ENCODE data around the gene TMEM178A.

The TMEM178A gene

DNA sequence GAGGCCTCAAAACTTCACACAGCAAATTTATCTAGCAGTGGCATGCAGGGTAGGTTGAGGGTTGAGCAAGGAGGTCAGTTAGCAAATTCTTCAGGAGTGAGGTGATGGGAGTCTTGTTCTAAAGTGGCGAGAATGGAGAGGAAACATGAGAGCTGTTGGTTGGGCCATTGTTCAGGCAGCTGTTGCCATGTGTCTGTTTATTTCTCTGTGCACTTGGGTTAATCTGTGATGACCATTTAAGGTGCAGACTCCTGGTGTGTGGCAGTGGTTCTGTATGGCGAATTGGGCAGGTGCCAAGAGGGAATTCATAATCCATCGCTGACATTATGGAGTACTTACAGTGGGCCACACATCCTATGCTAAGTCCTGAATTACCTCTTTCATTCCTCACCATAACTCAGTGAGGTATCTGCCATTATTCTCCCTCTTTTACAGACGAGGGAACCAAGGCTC is 30.4 kb downstream of the TMEM178A start:
- no peaks in the 10 kb centered on the region for H3K27me3 ChIP-seq (ENCODE audit: control insufficient read depth in 1 of 2, insufficient read depth in 2 of 2, low read length in 2 of 2)
- no peaks in the 10 kb centered on the region for H3K36me3 ChIP-seq (ENCODE audit: control insufficient read depth in 2 of 2, insufficient read depth in 2 of 2, low read length in 2 of 2)
- H3K4me1 ChIP-seq (ENCODE audit: control insufficient read depth, insufficient read depth, low read length): peaks cover 14% of the 10 kb centered on the region
- peak overlapping the region; percentile 37 for H3K27ac ChIP-seq (ENCODE audit: low read length)
- no peak overlapping the region for H3K4me3 ChIP-seq (ENCODE audit: low read length in 2 of 2)
- no peak overlapping the region for H3K9ac ChIP-seq (ENCODE audit: low read length in 2 of 2)
- H3K9me3 ChIP-seq (ENCODE audit: control insufficient read depth in 2 of 2, low read length in 2 of 2): peaks cover 0 to under 1% of the 10 kb centered on the region in 2 donors

DNA sequence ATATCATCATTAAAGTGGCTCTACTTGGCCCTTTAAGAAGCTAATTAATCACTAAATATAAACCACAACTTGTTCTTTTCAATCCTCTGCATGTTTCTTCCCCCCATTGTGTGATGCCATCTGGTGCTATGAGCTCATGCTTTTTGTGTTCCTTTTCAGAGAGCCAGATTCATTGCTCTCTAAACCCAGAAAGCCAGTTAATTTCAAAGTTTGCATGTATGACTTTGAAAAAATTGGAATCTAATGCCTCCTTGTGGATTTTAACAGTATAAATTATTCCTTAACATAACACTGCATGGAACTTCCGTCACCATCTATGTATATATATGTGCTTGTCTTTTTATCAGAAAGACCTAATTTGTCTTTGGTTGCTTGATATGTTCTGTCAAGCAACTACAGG is 31.1 kb downstream of the TMEM178A start:
- H3K4me3 ChIP-seq (ENCODE audit: low read length in 2 of 2): no peak overlapping the region
- H3K36me3 ChIP-seq (ENCODE audit: control insufficient read depth in 2 of 2, insufficient read depth in 2 of 2, low read length in 2 of 2): no peaks in the 10 kb centered on the region
- peaks cover 14% of the 10 kb centered on the region for H3K4me1 ChIP-seq (ENCODE audit: control insufficient read depth, insufficient read depth, low read length)
- peak overlapping the region; percentile 37 for H3K27ac ChIP-seq (ENCODE audit: low read length)
- H3K27me3 ChIP-seq (ENCODE audit: control insufficient read depth in 1 of 2, insufficient read depth in 2 of 2, low read length in 2 of 2): no peaks in the 10 kb centered on the region
- no peak overlapping the region for H3K9ac ChIP-seq (ENCODE audit: low read length in 2 of 2)
- peaks cover 0 to 5% of the 10 kb centered on the region in 2 donors for H3K9me3 ChIP-seq (ENCODE audit: control insufficient read depth in 2 of 2, low read length in 2 of 2)

DNA sequence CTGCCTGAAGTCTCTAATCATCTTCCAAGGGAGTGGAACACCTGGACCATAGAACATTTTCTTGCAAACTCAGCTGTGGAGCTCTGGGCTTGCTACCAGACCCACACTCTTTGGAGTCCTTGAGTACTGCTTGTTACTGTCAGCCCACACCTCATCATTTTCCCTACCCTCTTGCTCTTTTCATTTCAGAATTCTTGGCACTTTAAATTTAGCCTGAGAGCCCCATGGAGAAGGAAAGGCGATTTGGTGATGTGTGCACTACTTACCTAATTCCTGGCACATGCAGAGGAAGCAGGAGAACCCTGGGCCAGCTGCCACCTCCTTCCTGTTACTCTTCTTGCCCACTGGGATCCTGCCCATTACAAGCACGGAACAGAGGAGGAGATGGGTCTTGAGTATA is 31.7 kb downstream of the TMEM178A start:
- H3K36me3 ChIP-seq (ENCODE audit: control insufficient read depth in 2 of 2, insufficient read depth in 2 of 2, low read length in 2 of 2): no peaks in the 10 kb centered on the region
- no peak overlapping the region for H3K4me3 ChIP-seq (ENCODE audit: low read length in 2 of 2)
- H3K27ac ChIP-seq (ENCODE audit: low read length): peak overlapping the region; percentile 32
- H3K9ac ChIP-seq (ENCODE audit: low read length in 2 of 2): no peak overlapping the region
- H3K9me3 ChIP-seq (ENCODE audit: control insufficient read depth in 2 of 2, low read length in 2 of 2): peaks cover 3 to 5% of the 10 kb centered on the region in 2 donors
- H3K27me3 ChIP-seq (ENCODE audit: control insufficient read depth in 1 of 2, insufficient read depth in 2 of 2, low read length in 2 of 2): no peaks in the 10 kb centered on the region
- H3K4me1 ChIP-seq (ENCODE audit: control insufficient read depth, insufficient read depth, low read length): peaks cover 14% of the 10 kb centered on the region

DNA sequence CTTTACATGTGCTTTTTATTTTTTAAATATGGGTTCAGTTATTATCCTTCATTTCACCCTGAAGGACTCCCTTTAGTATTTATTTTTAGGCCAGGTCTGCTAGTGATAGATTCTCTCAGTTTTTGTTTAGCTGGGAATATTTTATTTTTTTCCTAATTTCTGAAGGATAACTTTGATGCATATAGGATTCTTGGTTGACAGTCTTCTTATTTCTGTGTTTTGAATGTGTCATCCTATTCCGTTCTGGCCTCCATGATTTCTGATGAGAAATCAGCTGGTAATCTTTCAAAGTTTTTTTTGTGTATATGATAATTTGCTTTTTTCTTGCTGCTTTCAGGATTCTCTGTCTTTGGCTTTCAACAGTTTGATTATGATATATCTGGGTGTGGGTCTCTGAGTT is 35.4 kb downstream of the TMEM178A start:
- no peak overlapping the region for H3K9ac ChIP-seq (ENCODE audit: low read length in 2 of 2)
- no peaks in the 10 kb centered on the region for H3K36me3 ChIP-seq (ENCODE audit: control insufficient read depth in 2 of 2, insufficient read depth in 2 of 2, low read length in 2 of 2)
- H3K4me1 ChIP-seq (ENCODE audit: control insufficient read depth, insufficient read depth, low read length): peaks cover 10% of the 10 kb centered on the region
- H3K4me3 ChIP-seq (ENCODE audit: low read length in 2 of 2): no peak overlapping the region
- no peak overlapping the region for H3K27ac ChIP-seq (ENCODE audit: low read length)
- H3K9me3 ChIP-seq (ENCODE audit: control insufficient read depth in 2 of 2, low read length in 2 of 2): peaks cover 3 to 5% of the 10 kb centered on the region in 2 donors
- no peaks in the 10 kb centered on the region for H3K27me3 ChIP-seq (ENCODE audit: control insufficient read depth in 1 of 2, insufficient read depth in 2 of 2, low read length in 2 of 2)

DNA sequence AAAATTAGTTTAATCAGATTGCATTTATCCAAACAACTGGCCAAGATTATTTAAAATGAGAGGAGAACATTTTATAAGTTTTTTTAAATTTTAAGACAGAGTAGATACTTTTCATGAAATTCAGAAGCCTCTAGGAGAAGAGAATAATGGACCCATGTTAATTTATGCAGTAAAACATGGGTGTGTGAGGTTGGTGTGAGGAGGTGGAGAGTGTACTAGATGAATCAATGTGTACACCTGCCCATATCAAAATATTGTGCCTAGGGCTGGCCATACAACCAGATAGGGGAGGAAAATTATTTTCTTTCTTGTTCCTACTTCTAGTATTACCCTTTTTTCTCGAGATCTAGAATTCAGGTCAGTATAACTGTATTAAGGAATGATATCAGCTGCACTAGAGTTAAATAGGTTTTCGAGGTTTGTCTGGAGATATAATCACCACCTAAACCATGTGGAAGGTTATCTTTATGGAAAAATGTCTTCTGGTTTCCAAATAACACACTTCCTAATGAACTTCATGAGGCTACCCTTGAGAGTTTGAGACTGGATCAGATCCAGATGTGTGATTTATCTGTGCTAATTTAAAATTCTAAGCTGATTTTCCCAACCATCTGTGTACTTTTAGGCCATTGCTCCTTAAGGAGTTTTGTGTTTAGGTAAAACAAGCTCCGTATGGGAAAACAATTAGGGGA is 37.6 kb downstream of the TMEM178A start:
- H3K27me3 ChIP-seq (ENCODE audit: control insufficient read depth in 1 of 2, insufficient read depth in 2 of 2, low read length in 2 of 2): no peaks in the 10 kb centered on the region

DNA sequence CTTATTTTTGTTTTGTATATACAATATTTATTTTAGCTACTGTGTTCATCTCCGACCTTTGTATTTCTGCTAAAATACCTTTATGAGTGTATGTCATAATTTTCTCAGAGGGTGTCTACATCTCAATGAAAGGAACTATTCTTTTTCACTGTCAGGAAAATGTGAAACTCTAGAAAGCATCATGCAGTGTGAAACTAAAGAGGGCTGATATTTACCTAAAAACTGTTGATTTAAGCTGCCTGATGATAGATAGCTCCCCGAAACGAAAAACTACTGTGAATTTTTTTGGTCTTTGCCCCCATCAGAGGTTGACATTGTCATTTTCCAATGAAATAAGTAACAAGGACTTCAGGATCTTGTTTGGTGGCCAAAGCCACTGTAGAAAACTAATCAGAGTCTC is 38.8 kb downstream of the TMEM178A start:
- H3K27ac ChIP-seq (ENCODE audit: low read length): no peak overlapping the region
- no peaks in the 10 kb centered on the region for H3K27me3 ChIP-seq (ENCODE audit: control insufficient read depth in 1 of 2, insufficient read depth in 2 of 2, low read length in 2 of 2)
- no peak overlapping the region for H3K9ac ChIP-seq (ENCODE audit: low read length in 2 of 2)
- H3K36me3 ChIP-seq (ENCODE audit: control insufficient read depth in 2 of 2, insufficient read depth in 2 of 2, low read length in 2 of 2): no peaks in the 10 kb centered on the region
- peaks cover 3 to 5% of the 10 kb centered on the region in 2 donors for H3K9me3 ChIP-seq (ENCODE audit: control insufficient read depth in 2 of 2, low read length in 2 of 2)
- H3K4me3 ChIP-seq (ENCODE audit: low read length in 2 of 2): no peak overlapping the region
- H3K4me1 ChIP-seq (ENCODE audit: control insufficient read depth, insufficient read depth, low read length): no peaks in the 10 kb centered on the region

More for the DNA sequence above, 37.6 kb downstream of the TMEM178A start:
- peaks cover 3 to 5% of the 10 kb centered on the region in 2 donors for H3K9me3 ChIP-seq (ENCODE audit: control insufficient read depth in 2 of 2, low read length in 2 of 2)
- no peaks in the 10 kb centered on the region for H3K4me1 ChIP-seq (ENCODE audit: control insufficient read depth, insufficient read depth, low read length)
- no peak overlapping the region for H3K27ac ChIP-seq (ENCODE audit: low read length)
- H3K4me3 ChIP-seq (ENCODE audit: low read length in 2 of 2): no peak overlapping the region
- no peak overlapping the region for H3K9ac ChIP-seq (ENCODE audit: low read length in 2 of 2)
- H3K36me3 ChIP-seq (ENCODE audit: control insufficient read depth in 2 of 2, insufficient read depth in 2 of 2, low read length in 2 of 2): no peaks in the 10 kb centered on the region

DNA sequence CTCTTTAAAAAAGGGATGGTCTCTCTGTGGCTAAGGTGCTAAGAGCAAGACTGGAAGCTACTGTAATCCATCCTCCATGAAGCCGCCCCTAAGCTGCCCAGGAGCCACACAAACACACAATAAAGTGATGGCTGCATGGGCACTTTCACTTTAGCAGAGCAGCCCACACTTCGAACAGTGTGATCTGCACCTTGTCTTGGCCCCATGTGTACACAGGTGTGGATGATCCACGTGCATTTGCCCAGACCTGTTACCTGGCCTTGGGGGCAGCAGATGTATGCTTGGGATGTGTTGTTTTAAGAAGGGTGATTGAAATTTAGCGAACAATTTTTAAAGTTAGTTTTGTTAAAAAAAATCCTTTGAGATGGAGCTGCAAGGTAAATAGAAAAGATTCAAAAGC is 39.9 kb downstream of the TMEM178A start:
- no peak overlapping the region for H3K27ac ChIP-seq (ENCODE audit: low read length)
- no peaks in the 10 kb centered on the region for H3K36me3 ChIP-seq (ENCODE audit: control insufficient read depth in 2 of 2, insufficient read depth in 2 of 2, low read length in 2 of 2)
- no peaks in the 10 kb centered on the region for H3K4me1 ChIP-seq (ENCODE audit: control insufficient read depth, insufficient read depth, low read length)
- H3K9ac ChIP-seq (ENCODE audit: low read length in 2 of 2): no peak overlapping the region
- H3K9me3 ChIP-seq (ENCODE audit: control insufficient read depth in 2 of 2, low read length in 2 of 2): peaks cover 3 to 5% of the 10 kb centered on the region in 2 donors
- H3K4me3 ChIP-seq (ENCODE audit: low read length in 2 of 2): no peak overlapping the region
- H3K27me3 ChIP-seq (ENCODE audit: control insufficient read depth in 1 of 2, insufficient read depth in 2 of 2, low read length in 2 of 2): no peaks in the 10 kb centered on the region

DNA sequence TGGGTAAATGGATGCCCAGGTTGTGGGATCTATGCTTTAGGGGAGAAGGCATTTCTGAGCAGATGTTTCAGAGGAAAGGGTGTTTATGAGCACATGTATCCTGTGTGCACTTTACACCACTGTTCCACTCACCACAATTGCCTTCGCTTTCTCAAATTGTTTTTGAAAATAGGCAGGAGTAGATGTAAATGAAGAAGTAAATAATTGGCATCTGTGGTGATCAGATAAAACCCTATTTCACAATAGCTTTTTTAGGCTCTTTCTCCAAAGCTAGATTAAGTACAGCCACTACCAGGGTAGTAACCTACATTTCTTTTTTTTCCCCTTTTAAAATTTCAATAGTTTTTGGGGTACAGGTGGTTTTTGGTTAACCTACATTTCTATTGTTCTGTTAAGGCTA is 40.6 kb downstream of the TMEM178A start:
- H3K36me3 ChIP-seq (ENCODE audit: control insufficient read depth in 2 of 2, insufficient read depth in 2 of 2, low read length in 2 of 2): no peaks in the 10 kb centered on the region
- no peaks in the 10 kb centered on the region for H3K27me3 ChIP-seq (ENCODE audit: control insufficient read depth in 1 of 2, insufficient read depth in 2 of 2, low read length in 2 of 2)
- no peak overlapping the region for H3K4me3 ChIP-seq (ENCODE audit: low read length in 2 of 2)
- H3K27ac ChIP-seq (ENCODE audit: low read length): no peak overlapping the region
- no peak overlapping the region for H3K9ac ChIP-seq (ENCODE audit: low read length in 2 of 2)
- H3K4me1 ChIP-seq (ENCODE audit: control insufficient read depth, insufficient read depth, low read length): no peaks in the 10 kb centered on the region
- peaks cover 3% of the 10 kb centered on the region in 2 donors for H3K9me3 ChIP-seq (ENCODE audit: control insufficient read depth in 2 of 2, low read length in 2 of 2)

DNA sequence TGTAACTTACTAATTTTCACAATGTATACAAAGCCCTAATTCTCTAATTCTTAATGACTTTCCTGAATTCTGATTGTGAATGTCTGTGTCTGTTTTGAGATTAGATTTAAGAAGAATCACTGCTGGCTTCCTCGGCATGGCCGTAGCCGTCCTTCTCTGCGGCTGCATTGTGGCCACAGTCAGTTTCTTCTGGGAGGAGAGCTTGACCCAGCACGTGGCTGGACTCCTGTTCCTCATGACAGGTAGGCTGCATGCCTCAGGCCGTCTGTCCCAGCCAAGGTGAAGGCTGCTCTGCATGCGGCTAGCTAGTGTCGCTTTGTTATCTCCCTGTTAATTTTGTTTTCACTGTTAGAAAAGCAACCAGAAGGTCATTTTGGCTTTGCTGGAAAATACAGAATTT is 41.2 kb downstream of the TMEM178A start:
- H3K27me3 ChIP-seq (ENCODE audit: control insufficient read depth in 1 of 2, insufficient read depth in 2 of 2, low read length in 2 of 2): no peaks in the 10 kb centered on the region
- no peak overlapping the region for H3K27ac ChIP-seq (ENCODE audit: low read length)
- no peaks in the 10 kb centered on the region for H3K36me3 ChIP-seq (ENCODE audit: control insufficient read depth in 2 of 2, insufficient read depth in 2 of 2, low read length in 2 of 2)
- H3K9ac ChIP-seq (ENCODE audit: low read length in 2 of 2): no peak overlapping the region
- H3K4me1 ChIP-seq (ENCODE audit: control insufficient read depth, insufficient read depth, low read length): no peaks in the 10 kb centered on the region
- peaks cover 0 to 3% of the 10 kb centered on the region in 2 donors for H3K9me3 ChIP-seq (ENCODE audit: control insufficient read depth in 2 of 2, low read length in 2 of 2)
- no peak overlapping the region for H3K4me3 ChIP-seq (ENCODE audit: low read length in 2 of 2)

DNA sequence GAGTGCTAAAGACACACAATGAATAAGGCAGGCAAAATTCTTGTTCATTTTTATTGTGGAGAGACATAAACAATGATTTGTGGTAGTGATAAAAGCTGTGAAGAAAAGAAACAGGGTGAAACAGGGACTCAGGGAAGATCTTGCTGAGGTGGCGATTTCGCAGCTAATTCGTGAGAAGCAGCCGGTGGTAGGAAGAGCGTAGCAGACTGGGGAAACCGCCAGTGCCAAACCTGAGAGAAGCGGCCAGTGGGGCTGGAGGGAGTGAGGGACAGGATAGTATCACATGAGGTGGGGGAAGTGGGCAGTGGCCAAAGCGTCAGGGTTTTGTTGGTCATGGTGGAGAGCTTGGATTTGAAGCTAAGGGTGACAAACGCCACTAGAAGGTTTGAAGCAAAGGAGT is 42.3 kb downstream of the TMEM178A start:
- no peaks in the 10 kb centered on the region for H3K4me1 ChIP-seq (ENCODE audit: control insufficient read depth, insufficient read depth, low read length)
- no peaks in the 10 kb centered on the region for H3K9me3 ChIP-seq (ENCODE audit: control insufficient read depth in 2 of 2, low read length in 2 of 2)
- H3K9ac ChIP-seq (ENCODE audit: low read length in 2 of 2): no peak overlapping the region
- H3K4me3 ChIP-seq (ENCODE audit: low read length in 2 of 2): no peak overlapping the region
- H3K27ac ChIP-seq (ENCODE audit: low read length): no peak overlapping the region
- no peaks in the 10 kb centered on the region for H3K27me3 ChIP-seq (ENCODE audit: control insufficient read depth in 1 of 2, insufficient read depth in 2 of 2, low read length in 2 of 2)
- H3K36me3 ChIP-seq (ENCODE audit: control insufficient read depth in 2 of 2, insufficient read depth in 2 of 2, low read length in 2 of 2): no peaks in the 10 kb centered on the region

DNA sequence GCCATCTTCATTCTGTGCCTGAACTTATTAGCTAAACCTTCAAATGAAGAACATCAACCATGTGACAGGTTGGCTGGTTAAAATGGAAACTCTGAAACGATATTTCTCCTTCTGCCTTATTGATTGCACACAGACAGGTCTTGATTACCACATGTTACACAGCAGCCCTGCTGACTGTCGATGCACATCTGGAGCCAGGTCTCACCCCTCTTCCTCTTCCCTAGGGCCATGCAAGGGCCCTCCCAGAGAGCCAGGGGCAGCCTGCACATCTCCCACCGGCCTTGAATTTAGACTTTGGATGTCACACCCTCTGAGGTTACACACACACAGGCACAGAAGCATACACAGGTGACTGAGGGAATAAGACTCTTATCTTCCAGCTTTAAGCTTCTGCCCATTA is 45.1 kb downstream of the TMEM178A start:
- Histone ChIP-seq H3K27ac (ENCODE audit: low read length) (no peak overlapping the region), H3K9me3 (ENCODE audit: control insufficient read depth in 2 of 2, low read length in 2 of 2) (no peaks in the 10 kb centered on the region), H3K4me3 (ENCODE audit: low read length in 2 of 2) (no peak overlapping the region), H3K4me1 (ENCODE audit: control insufficient read depth, insufficient read depth, low read length) (no peaks in the 10 kb centered on the region), H3K9ac (ENCODE audit: low read length in 2 of 2) (no peak overlapping the region), H3K36me3 (ENCODE audit: control insufficient read depth in 2 of 2, insufficient read depth in 2 of 2, low read length in 2 of 2) (no peaks in the 10 kb centered on the region), H3K27me3 (ENCODE audit: control insufficient read depth in 1 of 2, insufficient read depth in 2 of 2, low read length in 2 of 2) (no peaks in the 10 kb centered on the region)

Data from stomach smooth muscle (tissue), 2 donors.